ENCODE measurements around the gene SPNS2. TPM values are rescaled to one million over a fixed set of nuclear protein-coding genes. Genes with fewer than 3 reads are reported as not detected.

SPNS2 gene
- polyA plus RNA-seq, 12 donors: 3.7 to 20.1 (median 6.2) TPM; not detected in 1

- DNase-seq: no peak
These were observed 18.5 kb upstream of the SPNS2 start for GRCh38 chr17:4479982-4480751.

GRCh38 chr17:4480929-4481898 lies 17.5 kb upstream of the SPNS2 start:
- no peak for DNase-seq

GRCh38 chr17:4482338-4483011 lies 16.2 kb upstream of the SPNS2 start:
- no peak for DNase-seq

- DNase-seq: no peak
These were observed 15.5 kb upstream of the SPNS2 start for GRCh38 chr17:4483012-4483840.

GRCh38 chr17:4485676-4486646 lies 12.7 kb upstream of the SPNS2 start:
- no peak for DNase-seq

GRCh38 chr17:4487296-4487695 lies 11.4 kb upstream of the SPNS2 start:
- DNase-seq: no peak

GRCh38 chr17:4487820-4488716 lies 10.6 kb upstream of the SPNS2 start:
- no peak for DNase-seq

GRCh38 chr17:4488989-4489595 lies 9.6 kb upstream of the SPNS2 start:
- no peak for DNase-seq

GRCh38 chr17:4490109-4490591 lies 8.5 kb upstream of the SPNS2 start:
- DNase-seq: no peak

GRCh38 chr17:4490637-4491061 lies 8.0 kb upstream of the SPNS2 start:
- no peak for DNase-seq

- peak; percentile 51 for DNase-seq
These were observed 5.7 kb upstream of the SPNS2 start for GRCh38 chr17:4492721-4493561.

- DNase-seq: no peak
These were observed 1.4 kb upstream of the SPNS2 start for GRCh38 chr17:4497101-4497824.

- no peak for DNase-seq
These were observed 930 bp downstream of the SPNS2 start for GRCh38 chr17:4499431-4500190.

- no peak for DNase-seq
These were observed 1.5 kb downstream of the SPNS2 start for GRCh38 chr17:4500191-4500571.

GRCh38 chr17:4501295-4501949 lies 2.7 kb downstream of the SPNS2 start:
- DNase-seq: no peak

Data from muscle of arm (tissue), 12 donors.